Measurements from ENCODE around the gene FCAR. TPM values are rescaled to one million over a fixed set of nuclear protein-coding genes. Genes with fewer than 3 reads are reported as not detected.
"Not testable (repeated sequence)": the region's sequence is repeated elsewhere in the genome, so short reads cannot be mapped to it uniquely, and the experiment has no call there.

The FCAR gene
- total RNA-seq, result 16.3 TPM
- long read RNA-seq, transcript FCAR-203 (5 exons, 1,483 nt), result major isoform, 6 of 7 reads
- long read RNA-seq, partial matches to known transcripts, result 0 of 7 reads
- long read RNA-seq, other reads (novel, unspliced or antisense), result 0 of 7 reads

DNA sequence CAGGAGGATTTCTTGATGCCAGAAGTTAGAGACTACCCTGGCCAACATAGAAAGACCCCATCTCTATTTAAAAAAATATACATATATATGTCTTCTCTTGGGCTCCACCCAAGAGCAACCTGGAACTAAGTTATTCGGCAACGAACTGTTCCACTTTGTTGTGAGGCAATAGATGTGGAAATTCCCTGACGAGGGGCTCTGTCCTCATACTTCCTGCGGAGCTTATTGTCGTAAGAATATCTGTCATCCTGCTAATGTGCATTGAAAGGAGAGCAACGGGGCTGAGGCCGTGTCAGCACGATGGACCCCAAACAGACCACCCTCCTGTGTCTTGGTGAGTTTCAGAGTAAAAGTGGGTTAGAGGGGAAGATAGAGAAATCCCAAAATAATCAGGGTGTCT lies at the start of gene FCAR:
TSS of gene FCAR (plus strand) at position 246 of the 400 bp plus-strand sequence. CDS start at position 301, 55 bp downstream.
- DNase-seq (ENCODE audit: low spot score), result no peak

DNA sequence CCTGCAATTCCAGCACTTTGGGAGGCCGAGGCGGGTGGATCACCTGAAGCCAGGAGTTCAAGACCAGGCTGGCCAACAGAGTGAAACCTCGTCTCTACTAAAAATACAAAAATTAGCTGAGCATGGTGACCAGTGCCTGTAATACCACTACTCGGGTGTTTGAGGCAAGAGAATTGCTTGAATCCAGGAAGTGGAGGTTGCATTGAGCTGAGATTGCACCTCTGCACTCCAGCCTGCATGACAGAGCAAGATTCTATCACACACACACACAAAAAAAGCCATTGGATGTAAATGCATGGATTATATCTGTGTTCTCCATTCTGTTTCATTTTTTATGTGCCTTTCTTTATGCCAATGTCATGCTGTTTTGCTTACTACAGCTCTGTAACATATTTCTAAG lies 49.6 kb upstream of the FCAR start:
- not testable (repeated sequence) for DNase-seq (ENCODE audit: low spot score)

DNA sequence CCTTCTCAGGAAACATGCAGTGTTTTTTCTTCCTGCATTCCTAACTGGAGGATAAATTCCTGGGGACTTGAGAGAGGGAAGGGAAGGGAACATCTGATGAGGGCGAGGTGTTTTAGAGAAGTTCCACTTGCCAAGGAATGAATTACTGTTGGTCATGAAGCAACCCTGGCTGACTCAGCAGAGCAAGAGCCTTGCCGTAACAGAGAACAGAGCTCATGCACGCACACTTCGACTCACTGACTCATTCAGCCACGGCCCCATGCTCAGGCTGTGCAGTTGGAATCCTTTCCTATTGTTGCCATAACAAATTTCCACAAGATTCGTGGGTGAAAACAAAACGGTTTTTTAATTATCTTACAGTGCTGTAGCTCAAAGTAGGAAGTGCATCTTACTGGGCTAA lies 48.7 kb upstream of the FCAR start:
- not testable (repeated sequence) for DNase-seq (ENCODE audit: low spot score)

DNA sequence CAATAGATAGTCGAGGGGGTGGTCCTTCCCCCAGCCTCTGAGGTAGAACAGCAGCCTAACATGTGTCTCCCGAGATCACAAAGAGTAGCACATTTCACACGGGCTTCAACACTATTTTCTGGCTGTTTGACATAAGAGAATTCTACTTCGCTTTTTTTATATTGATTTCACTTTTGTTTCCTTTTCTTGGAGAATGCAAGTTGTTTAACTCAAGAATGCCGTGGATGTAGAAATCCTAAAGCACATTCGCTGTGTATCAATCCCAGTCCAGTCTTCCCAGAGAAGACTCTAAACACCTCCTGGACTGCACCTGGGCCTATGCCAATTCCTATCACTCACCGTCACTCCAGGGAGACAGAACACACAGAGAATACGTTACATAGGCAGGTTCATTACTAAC lies 46.0 kb upstream of the FCAR start:
- not testable (repeated sequence) for DNase-seq (ENCODE audit: low spot score)

DNA sequence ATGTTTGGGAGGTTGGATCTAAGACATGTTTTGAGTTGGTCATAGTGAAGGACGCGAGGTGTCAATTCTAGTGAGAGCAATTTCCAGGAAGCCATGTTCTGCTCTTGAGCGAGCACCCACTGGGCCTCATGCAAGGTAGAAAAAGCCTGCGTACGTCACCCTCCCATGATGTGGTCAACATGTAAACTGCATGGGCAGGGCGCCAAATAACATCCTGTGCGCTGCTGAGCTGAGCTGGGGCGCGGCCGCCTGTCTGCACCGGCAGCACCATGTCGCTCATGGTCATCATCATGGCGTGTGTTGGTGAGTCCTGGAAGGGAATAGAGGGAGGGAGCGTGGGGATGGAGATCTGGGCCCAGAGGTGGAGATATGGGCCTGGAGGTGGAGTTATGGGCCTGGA lies 41.5 kb upstream of the FCAR start, which contains the start of gene KIR2DS4:
TSS of gene KIR2DS4 (plus strand) at position 181 of the 400 bp plus-strand sequence.
- DNase-seq (ENCODE audit: low spot score), result not testable (repeated sequence)

DNA sequence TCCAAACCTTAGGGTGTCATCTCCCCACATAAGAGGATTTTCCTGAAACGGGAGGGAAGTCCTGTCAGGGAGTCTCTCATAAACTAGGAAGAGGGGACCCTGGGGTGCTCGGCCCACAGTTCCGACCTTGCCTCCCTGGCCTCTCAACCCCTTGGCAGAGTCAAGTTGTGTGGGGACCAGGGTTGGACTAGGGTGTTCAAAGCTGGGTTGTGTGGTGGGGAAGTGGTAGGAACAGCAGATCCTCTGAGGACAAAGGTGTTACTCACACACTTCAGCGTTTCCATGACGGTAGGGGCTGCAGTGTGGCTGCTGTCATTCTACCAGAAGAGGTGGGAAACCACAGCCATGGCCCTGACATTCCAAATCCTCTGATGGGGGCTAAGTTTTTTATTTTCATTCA lies 38.9 kb upstream of the FCAR start:
- not testable (repeated sequence) for DNase-seq (ENCODE audit: low spot score)

DNA sequence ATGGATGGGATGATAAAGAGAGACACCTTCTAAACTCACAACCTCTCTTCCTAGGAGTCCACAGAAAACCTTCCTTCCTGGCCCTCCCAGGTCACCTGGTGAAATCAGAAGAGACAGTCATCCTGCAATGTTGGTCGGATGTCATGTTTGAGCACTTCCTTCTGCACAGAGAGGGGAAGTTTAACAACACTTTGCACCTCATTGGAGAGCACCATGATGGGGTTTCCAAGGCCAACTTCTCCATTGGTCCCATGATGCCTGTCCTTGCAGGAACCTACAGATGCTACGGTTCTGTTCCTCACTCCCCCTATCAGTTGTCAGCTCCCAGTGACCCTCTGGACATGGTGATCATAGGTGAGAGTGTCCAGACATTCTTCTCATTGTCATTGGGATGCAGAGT lies 36.5 kb upstream of the FCAR start:
- not testable (repeated sequence) for DNase-seq (ENCODE audit: low spot score)

DNA sequence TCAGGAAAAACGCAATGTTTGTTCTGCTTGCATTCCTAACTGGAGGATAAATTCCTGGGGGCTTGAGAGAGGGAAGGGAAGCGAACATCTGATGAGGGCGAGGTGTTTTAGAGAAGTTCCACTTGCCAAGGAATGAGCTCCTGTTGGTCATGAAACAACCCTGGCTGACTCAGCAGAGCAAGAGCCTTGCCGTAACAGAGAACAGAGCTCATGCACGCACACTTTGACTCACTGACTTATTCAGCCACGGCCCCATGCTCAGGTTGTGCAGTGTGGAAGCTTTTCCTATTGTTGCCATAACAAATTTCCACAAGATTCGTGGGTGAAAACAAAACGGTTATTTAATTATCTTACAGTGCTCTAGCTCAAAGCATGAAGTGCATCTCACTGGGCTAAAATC lies 30.9 kb upstream of the FCAR start:
- not testable (repeated sequence) for DNase-seq (ENCODE audit: low spot score)

DNA sequence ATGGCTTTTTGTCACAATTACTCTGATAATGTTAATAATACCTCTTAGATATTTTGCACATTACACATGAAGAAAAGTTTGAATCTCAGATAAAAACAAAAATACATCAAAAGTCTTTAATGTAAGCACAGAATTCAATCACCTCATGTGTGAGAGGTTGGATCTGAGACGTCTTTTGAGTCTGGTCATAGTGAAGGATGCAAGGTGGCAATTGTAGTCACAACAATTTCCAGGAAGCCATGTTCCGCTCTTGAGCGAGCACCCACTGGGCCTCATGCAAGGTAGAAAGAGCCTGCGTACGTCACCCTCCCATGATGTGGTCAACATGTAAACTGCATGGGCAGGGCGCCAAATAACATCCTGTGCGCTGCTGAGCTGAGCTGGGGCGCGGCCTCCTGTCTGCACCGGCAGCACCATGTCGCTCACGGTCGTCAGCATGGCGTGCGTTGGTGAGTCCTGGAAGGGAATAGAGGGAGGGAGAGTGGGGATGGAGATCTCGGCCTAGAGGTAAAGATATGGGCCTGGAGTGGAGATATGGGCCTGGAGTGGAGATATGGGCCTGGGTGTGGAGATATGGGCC lies 23.9 kb upstream of the FCAR start, which contains the start of gene KIR3DL2:
TSS of gene KIR3DL2 (plus strand) at position 383 of the 580 bp plus-strand sequence. CDS start at position 416, 33 bp downstream.
- not testable (repeated sequence) for DNase-seq (ENCODE audit: low spot score)

DNA sequence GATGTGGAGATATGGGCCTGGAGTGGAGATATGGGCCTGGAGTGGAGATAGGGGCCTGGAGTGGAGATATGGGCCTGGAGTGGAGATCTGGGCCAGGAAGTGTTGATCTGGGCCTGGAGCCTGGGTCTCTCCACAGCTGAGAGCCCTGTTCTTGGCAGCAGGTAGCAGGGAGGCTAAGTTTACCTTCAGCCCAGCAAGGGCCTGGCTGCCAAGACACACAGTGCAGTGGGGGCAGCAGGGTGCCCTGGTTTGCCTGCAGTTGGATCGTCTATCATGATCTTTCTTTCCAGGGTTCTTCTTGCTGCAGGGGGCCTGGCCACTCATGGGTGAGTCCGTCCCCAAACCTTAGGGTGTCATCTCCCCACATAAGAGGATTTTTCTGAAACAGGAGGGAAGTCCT lies 23.1 kb upstream of the FCAR start:
- no peak for DNase-seq (ENCODE audit: low spot score)

DNA sequence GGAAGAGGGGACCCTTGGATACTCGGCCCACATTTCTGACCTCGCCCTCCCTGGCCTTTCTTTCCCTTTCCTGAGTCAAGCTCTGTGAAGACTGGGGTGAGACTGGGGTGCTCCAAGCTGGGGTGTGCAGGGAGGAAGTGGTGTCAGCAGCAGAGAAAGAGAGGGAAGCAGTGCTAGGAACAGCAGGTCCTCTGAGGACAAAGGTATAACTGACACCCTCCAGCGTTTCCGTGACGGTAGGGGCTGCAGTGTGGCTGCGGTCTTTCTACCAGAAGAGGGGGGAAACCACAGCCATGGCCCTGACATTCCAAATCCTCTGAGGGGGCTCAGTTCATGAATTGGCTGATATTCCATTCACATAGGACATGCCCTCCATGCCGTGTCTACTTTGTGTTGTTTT lies 22.7 kb upstream of the FCAR start:
- no peak for DNase-seq (ENCODE audit: low spot score)

DNA sequence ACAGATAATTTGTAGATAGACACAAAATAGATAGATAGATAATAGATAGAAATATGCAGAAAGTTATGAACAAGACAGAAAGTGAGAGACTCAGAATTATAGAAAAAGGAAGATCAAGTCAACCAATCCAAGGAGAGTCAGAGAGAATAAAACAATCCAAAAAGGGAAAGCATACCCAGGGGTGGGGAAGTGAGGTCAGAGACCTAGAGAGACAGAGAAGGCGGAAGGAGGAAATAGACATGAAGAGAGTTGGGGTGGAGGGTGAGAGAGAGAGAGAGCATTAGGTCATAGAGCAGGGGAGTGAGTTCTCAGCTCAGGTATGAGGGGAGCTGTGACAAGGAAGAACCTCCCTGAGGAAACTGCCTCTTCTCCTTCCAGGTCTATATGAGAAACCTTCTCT lies 18.8 kb upstream of the FCAR start:
- DNase-seq (ENCODE audit: low spot score), result not testable (repeated sequence)

DNA sequence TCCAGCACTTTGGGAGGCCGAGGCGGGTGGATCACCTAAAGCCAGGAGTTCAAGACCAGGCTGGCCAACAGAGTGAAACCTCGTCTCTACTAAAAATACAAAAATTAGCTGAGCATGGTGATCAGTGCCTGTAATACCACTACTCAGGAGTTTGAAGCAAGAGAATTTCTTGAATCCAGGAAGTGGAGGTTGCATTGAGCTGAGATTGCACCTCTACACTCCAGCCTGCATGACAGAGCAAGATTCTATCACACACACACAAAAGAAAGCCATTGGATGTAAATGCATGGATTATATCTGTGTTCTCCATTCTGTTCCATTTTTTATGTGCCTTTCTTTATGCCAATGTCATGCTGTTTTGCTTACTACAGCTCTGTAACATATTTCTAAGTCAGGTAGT lies 15.6 kb upstream of the FCAR start:
- not testable (repeated sequence) for DNase-seq (ENCODE audit: low spot score)

DNA sequence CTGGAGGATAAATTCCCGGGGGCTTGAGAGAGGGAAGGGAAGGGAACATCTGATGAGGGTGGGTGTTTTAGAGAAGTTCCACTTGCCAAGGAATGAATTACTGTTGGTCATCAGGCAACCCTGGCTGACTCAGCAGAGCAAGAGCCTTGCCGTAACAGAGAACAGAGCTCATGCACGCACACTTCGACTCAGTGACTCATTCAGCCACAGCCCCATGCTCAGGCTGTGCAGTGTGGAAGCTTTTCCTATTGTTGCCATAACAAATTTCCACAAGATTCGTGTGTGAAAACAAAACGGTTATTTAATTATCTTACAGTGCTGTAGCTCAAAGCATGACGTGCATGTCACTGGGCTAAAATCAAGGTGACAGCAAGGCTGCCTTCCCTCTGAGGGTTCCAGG lies 14.6 kb upstream of the FCAR start:
- DNase-seq (ENCODE audit: low spot score), result not testable (repeated sequence)

DNA sequence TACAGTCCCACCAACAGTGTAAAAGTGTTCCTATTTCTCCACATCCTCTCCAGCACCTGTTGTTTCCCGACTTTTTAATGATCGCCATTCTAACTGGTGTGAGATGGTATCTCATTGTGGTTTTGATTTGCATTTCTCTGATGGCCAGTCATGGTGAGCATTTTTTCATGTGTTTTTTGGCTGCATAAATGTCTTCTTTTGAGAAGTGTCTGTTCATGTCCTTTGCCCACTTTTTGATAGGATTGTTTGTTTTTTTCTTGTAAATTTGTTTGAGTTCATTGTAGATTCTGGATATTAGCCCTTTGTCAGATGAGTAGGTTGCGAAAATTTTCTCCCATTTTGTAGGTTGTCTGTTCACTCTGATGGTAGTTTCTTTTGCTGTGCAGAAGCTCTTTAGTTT lies 10.6 kb upstream of the FCAR start:
- not testable (repeated sequence) for DNase-seq (ENCODE audit: low spot score)

DNA sequence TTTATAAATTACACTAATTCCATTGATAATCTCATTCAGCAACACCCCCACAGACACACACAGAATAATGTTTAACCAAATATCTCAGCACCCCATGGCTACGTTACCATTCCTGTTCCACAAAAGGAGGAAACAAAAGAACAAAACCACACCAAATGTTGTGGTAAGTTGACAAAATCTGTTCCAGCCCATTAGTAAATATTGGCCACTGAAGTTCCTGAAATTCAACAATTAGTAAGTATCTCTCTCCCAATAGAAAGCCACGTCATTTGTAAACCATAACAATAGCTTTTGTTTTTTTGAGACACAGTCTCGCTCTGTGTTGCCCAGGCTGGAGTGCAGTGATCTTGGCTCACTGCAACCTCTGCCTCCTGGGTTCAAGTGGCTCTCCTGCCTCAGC lies 2.3 kb upstream of the FCAR start:
- DNase-seq (ENCODE audit: low spot score), result no peak

DNA sequence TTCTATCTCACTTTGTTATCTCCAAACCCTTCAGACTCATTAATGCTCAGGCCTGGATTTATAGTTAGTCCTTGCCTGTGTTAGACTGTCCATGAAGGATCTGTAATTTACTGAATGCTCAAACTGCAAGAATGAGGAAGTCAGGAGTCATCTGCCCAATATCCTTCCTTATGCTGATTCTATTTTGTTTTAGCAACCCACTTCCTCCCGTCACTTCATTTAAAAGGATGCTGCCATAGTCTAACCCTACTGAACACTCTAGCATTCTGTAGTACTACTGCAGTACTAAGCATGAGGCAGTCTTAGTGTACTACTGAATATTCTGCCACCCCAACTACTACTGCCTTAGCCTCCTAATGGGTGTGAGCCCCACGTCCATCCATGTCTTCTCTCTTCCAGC lies 1.5 kb downstream of the FCAR start:
- no peak for DNase-seq (ENCODE audit: low spot score)

DNA sequence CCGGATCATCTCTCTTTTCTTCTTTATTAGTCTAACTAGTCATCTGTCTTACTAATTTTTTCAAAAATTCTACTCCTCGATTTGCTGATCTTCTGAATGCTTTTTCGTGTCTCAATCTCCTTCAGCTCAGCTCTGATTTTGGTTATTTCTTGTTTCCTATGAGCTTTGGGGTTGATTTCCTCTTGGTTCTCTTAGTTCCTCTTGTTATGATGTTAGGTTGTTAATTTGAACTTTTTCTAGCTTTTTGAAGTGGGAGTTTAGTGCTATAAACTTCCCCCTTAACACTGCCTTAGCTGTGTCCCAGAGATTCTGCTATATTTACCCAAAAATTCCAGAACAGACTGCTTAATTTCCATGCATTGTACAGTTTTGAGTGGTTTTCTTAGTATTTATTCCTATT lies 3.4 kb downstream of the FCAR start:
- no peak for DNase-seq (ENCODE audit: low spot score)

DNA sequence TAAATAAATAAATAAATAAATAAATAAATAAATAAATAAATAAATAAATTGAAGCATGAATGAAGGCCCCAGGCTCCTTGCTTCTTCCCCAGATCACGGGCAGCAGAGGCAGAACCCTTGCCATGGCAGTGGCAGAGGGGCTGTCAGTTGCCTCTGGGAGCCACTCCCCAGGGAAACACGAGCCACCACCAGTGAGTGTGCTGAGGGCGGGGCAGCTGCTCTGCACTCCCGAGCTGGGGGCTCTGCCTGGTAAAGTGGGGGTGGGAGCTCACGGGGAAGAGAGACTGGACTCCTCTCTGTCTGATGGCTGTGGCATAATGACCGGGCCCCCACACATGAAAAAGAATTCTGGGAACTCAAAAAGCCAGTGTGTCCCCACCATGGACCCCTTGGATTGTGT lies 7.8 kb downstream of the FCAR start:
- DNase-seq (ENCODE audit: low spot score), result no peak

DNA sequence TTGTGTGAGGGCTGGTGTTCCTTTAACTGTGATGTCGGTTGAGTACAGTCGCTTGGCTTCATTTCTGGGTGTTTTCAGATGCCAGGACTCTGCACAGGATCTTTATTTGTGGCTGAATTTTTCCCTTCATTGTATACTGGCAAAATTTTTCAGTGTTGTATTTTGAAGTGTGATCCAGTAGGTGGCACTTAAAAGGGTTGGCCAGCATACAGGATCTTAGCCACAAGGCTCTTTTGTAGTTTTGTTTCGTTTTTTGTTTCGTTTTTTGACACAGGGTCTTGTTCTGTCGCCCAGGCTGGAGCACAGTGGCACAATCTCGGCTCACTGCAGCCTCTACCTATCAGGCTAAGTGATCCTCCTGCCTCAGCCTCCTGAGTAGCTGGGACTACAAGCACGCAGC lies 8.7 kb downstream of the FCAR start:
- DNase-seq (ENCODE audit: low spot score), result no peak

DNA sequence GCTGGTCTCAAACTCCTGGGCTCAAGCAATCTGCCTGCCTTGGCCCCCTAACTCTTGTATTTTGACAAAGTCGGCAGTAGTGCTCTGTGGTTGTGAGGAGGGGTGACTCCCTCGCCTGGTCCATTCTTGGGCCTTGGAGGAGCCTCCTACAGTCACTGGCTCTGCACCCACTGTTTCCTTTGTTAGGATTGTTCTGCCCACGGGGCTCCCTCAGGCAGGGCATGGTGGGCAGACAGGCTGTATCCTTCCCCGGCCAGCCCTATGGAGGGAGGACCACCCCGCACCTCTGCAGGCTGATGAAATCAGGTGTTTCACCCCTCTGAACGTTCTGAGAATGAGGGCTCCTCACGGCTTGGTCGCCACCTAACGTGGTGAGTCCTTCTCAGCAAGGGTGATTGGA lies 9.2 kb downstream of the FCAR start:
- DNase-seq (ENCODE audit: low spot score), result no peak

DNA sequence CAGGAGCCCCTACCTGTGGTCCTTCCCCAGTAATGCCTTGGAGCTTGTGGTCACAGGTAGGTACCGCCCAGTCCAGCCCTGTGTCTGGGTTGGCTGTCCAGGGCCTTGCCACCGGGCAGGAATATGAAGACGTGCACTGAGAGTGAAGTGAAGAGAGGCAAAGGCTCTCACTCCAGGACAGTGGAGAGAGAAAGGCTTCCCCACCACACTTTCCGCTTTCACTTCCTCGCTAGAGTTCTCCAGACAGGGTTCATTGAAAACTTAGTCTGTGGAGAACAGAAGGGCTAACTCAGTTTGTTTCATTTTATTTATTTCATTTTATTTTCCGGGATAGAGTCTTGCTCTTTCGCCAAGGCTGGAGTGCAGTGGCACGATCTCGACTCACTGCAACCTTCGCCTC lies 14.2 kb downstream of the FCAR start:
- DNase-seq (ENCODE audit: low spot score), result no peak

DNA sequence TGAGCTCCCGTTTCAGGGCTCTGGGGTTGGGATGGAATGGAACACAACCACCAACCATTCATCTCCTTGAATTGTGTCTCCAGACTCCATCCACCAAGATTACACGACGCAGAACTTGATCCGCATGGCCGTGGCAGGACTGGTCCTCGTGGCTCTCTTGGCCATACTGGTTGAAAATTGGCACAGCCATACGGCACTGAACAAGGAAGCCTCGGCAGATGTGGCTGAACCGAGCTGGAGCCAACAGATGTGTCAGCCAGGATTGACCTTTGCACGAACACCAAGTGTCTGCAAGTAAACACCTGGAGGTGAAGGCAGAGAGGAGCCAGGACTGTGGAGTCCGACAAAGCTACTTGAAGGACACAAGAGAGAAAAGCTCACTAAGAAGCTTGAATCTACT lies 15.5 kb downstream of the FCAR start:
- DNase-seq (ENCODE audit: low spot score), result no peak

Data from mesenteric fat pad (tissue), 1 donor.